Left lobe of liver (tissue), 2 donors: ENCODE results near the gene NPAS3. TPM values are rescaled to one million over a fixed set of nuclear protein-coding genes. Genes with fewer than 3 reads are reported as not detected.

ENCODE experiments used
- ATAC-seq: fragments of 200-7000 bp; cut with Tn5 transposase; one replicate; pipeline ENCODE4 v1.9.1; 2020; ENCODE audit warnings: mild to moderate bottlenecking, moderate library complexity
- DNase-seq: peaks from one replicate; pipeline ENCODE4 v3.0.0-alpha.2; 2020; ENCODE audit warnings: low spot score
- total RNA-seq: library from RNA; stranded (reverse); gene quantifications from one replicate; pipeline ENCODE4 v1.2.1, GENCODE V29; 2021
- donor health status: DM: no; HTN: no; CAD: no; lungs with moderate emphysema.
- donor health status: DM: no; HTN: yes; CAD: no.

NPAS3 gene
- total RNA-seq, 1 donor from 2014 or later: not detected

- ATAC-seq (no peak), DNase-seq (no peak)
These were observed 424.3 kb downstream of the NPAS3 start for GRCh38 chr14:33362934-33363333.

GRCh38 chr14:33363682-33364081 lies 425.0 kb downstream of the NPAS3 start:
- DNase-seq (no peak), ATAC-seq (no peak)

- DNase-seq: no peak
- no peak for ATAC-seq
These were observed 425.8 kb downstream of the NPAS3 start for GRCh38 chr14:33364466-33364865.

GRCh38 chr14:33369041-33369440 lies 430.4 kb downstream of the NPAS3 start:
- ATAC-seq (no peak), DNase-seq (no peak)

- no peak for DNase-seq
- no peak for ATAC-seq
These were observed 431.3 kb downstream of the NPAS3 start for GRCh38 chr14:33369972-33370371.

- DNase-seq (no peak), ATAC-seq (no peak)
These were observed 431.7 kb downstream of the NPAS3 start for GRCh38 chr14:33370426-33370825.

- no peak for DNase-seq
- no peak for ATAC-seq
These were observed 436.5 kb downstream of the NPAS3 start for GRCh38 chr14:33375196-33375595.

GRCh38 chr14:33375786-33376185 lies 437.1 kb downstream of the NPAS3 start:
- DNase-seq (no peak), ATAC-seq (no peak)

GRCh38 chr14:33376510-33376909 lies 437.8 kb downstream of the NPAS3 start:
- DNase-seq (no peak), ATAC-seq (no peak)

GRCh38 chr14:33377596-33378390 lies 439.1 kb downstream of the NPAS3 start:
- DNase-seq (no peak), ATAC-seq (no peak)

GRCh38 chr14:33381717-33382116 lies 443.0 kb downstream of the NPAS3 start:
- no peak for ATAC-seq
- DNase-seq: no peak

- DNase-seq (no peak), ATAC-seq (no peak)
These were observed 447.5 kb downstream of the NPAS3 start for GRCh38 chr14:33386140-33386539.

- no peak for DNase-seq
- no peak for ATAC-seq
These were observed 448.1 kb downstream of the NPAS3 start for GRCh38 chr14:33386781-33387180.

- DNase-seq (no peak), ATAC-seq (no peak)
These were observed 451.7 kb downstream of the NPAS3 start for GRCh38 chr14:33390335-33390734.

GRCh38 chr14:33393231-33393894 lies 454.7 kb downstream of the NPAS3 start:
- DNase-seq (no peak), ATAC-seq (no peak)

- DNase-seq: no peak
- ATAC-seq: no peak
These were observed 455.3 kb downstream of the NPAS3 start for GRCh38 chr14:33393895-33394368.

GRCh38 chr14:33401311-33401710 lies 462.6 kb downstream of the NPAS3 start:
- ATAC-seq (no peak), DNase-seq (no peak)

- no peak for ATAC-seq
- no peak for DNase-seq
These were observed 463.9 kb downstream of the NPAS3 start for GRCh38 chr14:33402604-33403003.

- ATAC-seq: no peak
These were observed 465.4 kb downstream of the NPAS3 start for GRCh38 chr14:33404054-33404453.

GRCh38 chr14:33404964-33405574 lies 466.4 kb downstream of the NPAS3 start:
- DNase-seq (no peak), ATAC-seq (no peak)

More at GRCh38 chr14:33404054-33404453, 465.4 kb downstream of the NPAS3 start:
- no peak for DNase-seq

GRCh38 chr14:33406766-33407165 lies 468.1 kb downstream of the NPAS3 start:
- ATAC-seq (no peak), DNase-seq (no peak)

GRCh38 chr14:33408291-33408690 lies 469.6 kb downstream of the NPAS3 start:
- DNase-seq (no peak), ATAC-seq (no peak)
